HepG2 (cell line): ENCODE data around the gene NRG3. TPM values are rescaled to one million over a fixed set of nuclear protein-coding genes. Genes with fewer than 3 reads are reported as not detected.

Experiments
- ATAC-seq: fragments of 200-7000 bp; cut with Tn5 transposase; 3 replicates; pipeline ENCODE4 v1.9.1; 2020; ENCODE audit warnings: mild to moderate bottlenecking, moderate library complexity
- BruUV-seq: library from RNA; stranded (reverse); fragments of 400-500 nt; replicated peaks from 2 replicates; lab custom pipeline; 2021; lab: Mats Ljungman, UMichigan
- CTCF ChIA-PET: fragments of 300-600 bp; formaldehyde crosslinking; extraction: SDS; loops from one replicate; lab custom pipeline; 2021; ENCODE audit warnings: low total read pairs, inconsistent platforms, low intra/inter-chr PET ratio; lab: Yijun Ruan, JAX
- POLR2A ChIA-PET: fragments of 350-600 bp; sonication (Branson Sonifier 250); formaldehyde crosslinking; loops from one replicate; lab custom pipeline; 2020; ENCODE audit warnings: antibody characterized with exemption, inconsistent platforms; lab: Yijun Ruan, JAX
- DNase-seq: peaks from one replicate; pipeline ENCODE4 v3.0.0-alpha.2; 2015; ENCODE audit warnings: low spot score
- FAIRE-seq: peaks from 3 replicates; lab custom pipeline; 2011; peaks lifted over from hg19 to GRCh38; lab: Jason Lieb, UNC
- H2AFZ ChIP-seq: one replicate; pipeline ENCODE4 v1.6.1; 2011; ENCODE audit warnings: low read length, inconsistent platforms
- H3K27ac ChIP-seq: fragments of 300-600 bp; 3 replicates; pipeline ENCODE4 v1.8.0; 2011; ENCODE audit warnings: mixed run types, mild to moderate bottlenecking, mixed read lengths, low read length, inconsistent platforms; ENCODE audit not compliant: insufficient read depth; ENCODE audit errors: extremely low read length
- H3K27me3 ChIP-seq, 2 experiments: fragments of 200-600 bp in 1 of 2; 2 replicates in 1 of 2; 3 replicates in 1 of 2; pipeline versions ENCODE4 v1.6.0 to v1.8.0; 2011; ENCODE audit warnings: low read length in 2 of 2, mild to moderate bottlenecking in 2 of 2, moderate library complexity in 2 of 2, inconsistent platforms in 1 of 2; ENCODE audit not compliant: insufficient read depth in 2 of 2, control insufficient read depth in 1 of 2
- H3K36me3 ChIP-seq, 2 experiments: fragments of 200-600 bp in 1 of 2; replicated peaks in 1 of 2; 2 replicates in 1 of 2; 3 replicates in 1 of 2; pipeline versions ENCODE4 v1.5.1 to v1.8.0; 2011; ENCODE audit warnings: low read length in 2 of 2, inconsistent platforms in 1 of 2; ENCODE audit not compliant: insufficient read depth in 2 of 2, control insufficient read depth in 1 of 2
- H3K4me1 ChIP-seq: 2 replicates; pipeline ENCODE4 v1.5.1; 2012; ENCODE audit warnings: low read length, inconsistent platforms; ENCODE audit not compliant: insufficient read depth
- H3K4me2 ChIP-seq: 2 replicates; pipeline ENCODE4 v1.6.0; 2011; ENCODE audit warnings: low read depth, low read length, inconsistent platforms
- H3K4me3 ChIP-seq, 3 experiments: fragments of 200-600 bp in 1 of 3; sonication (generic), shearing (Covaris generic) in 1 of 3; replicated peaks in 1 of 3; 2 replicates each; pipeline ENCODE4 v1.5.1; 2011 to 2016; ENCODE audit warnings: low read length in 3 of 3, inconsistent platforms in 2 of 3, low read depth in 2 of 3, mild to moderate bottlenecking in 2 of 3, control low read depth in 1 of 3, mixed read lengths in 1 of 3; ENCODE audit not compliant: insufficient read depth in 1 of 3
- H3K79me2 ChIP-seq: one replicate; pipeline ENCODE4 v1.6.1; 2011; ENCODE audit warnings: low read length, inconsistent platforms; ENCODE audit not compliant: insufficient read depth
- H3K9ac ChIP-seq: 2 replicates; pipeline ENCODE4 v1.6.0; 2011; ENCODE audit warnings: mild to moderate bottlenecking, low read depth, low read length, inconsistent platforms; ENCODE audit not compliant: insufficient read depth
- H3K9me3 ChIP-seq: 2 replicates; pipeline ENCODE4 v1.5.1; 2012; ENCODE audit warnings: mild to moderate bottlenecking, low read length
- H4K20me1 ChIP-seq: 2 replicates; pipeline ENCODE4 v1.6.0; 2011; ENCODE audit warnings: inconsistent platforms, mild to moderate bottlenecking, low read length, moderate library complexity; ENCODE audit not compliant: insufficient read depth
- KDM2A ChIP-seq: sonication (generic); formaldehyde crosslinking; IDR thresholded peaks from 2 replicates; pipeline ENCODE4 v1.4.0; 2020; ENCODE audit warnings: low read depth, missing genetic modification reagents, borderline replicate concordance
- MTF2 ChIP-seq: sonication (generic); formaldehyde crosslinking; IDR thresholded peaks from 2 replicates; pipeline ENCODE4 v1.5.0; 2020; ENCODE audit warnings: missing genetic modification reagents, borderline replicate concordance
- REST ChIP-seq, 2 experiments: IDR thresholded peaks; 2 replicates each; pipeline ENCODE4 v1.6.1; 2011 to 2012; ENCODE audit warnings: low read length in 2 of 2, borderline replicate concordance in 1 of 2, low read depth in 1 of 2, mild to moderate bottlenecking in 1 of 2, moderate library complexity in 1 of 2
- ZBTB40 ChIP-seq, 2 experiments: fragments of 450-650 bp in 1 of 2; sonication (generic) in 1 of 2; formaldehyde crosslinking in 1 of 2; IDR thresholded peaks; 2 replicates each; pipeline versions ENCODE4 v1.6.1 to v1.8.0; 2016 to 2022; ENCODE audit warnings: antibody characterized with exemption in 1 of 2, mild to moderate bottlenecking in 1 of 2, missing genetic modification reagents in 1 of 2
- ZNF335 ChIP-seq: sonication (generic); formaldehyde crosslinking; IDR thresholded peaks from 2 replicates; pipeline ENCODE4 v1.4.0; 2020; ENCODE audit warnings: missing genetic modification reagents
- WGBS: methylation state at CpG from one replicate; pipeline ENCODE4 v1.1.6; 2017; ENCODE audit warnings: low lambda C conversion rate; 5-methylcytosine and 5-hydroxymethylcytosine counted together
- in situ Hi-C: cut with HindIII; loops from 2 replicates; pipeline ENCODE4 v1.10.0; 2017; ENCODE audit warnings: low pct_unique_long_range_greater_than_20kb; ENCODE audit not compliant: extremely low pct_ligation_motif_present
- intact Hi-C: fragments of 100-400 bp; cut with micrococcal nuclease; formaldehyde crosslinking; loops from one replicate; pipeline ENCODE4 v1.10.0; 2022; ENCODE audit not compliant: unreplicated experiment
- polyA plus RNA-seq, 8 experiments: library from polyadenylated mRNA; depleted of rRNA in 3 of 8; stranded (reverse) in 7 of 8; unstranded in 1 of 8; fragments of >200 nt; fragmentation: Illumina TruSeq in 4 of 8; extraction: Trizol in 4 of 8; gene quantifications; 2 replicates each; pipeline versions ENCODE4 v1.2.1 to v1.2.3, GENCODE V29; 2011 to 2016; ENCODE audit warnings: low read depth in 4 of 8, missing spikeins in 1 of 8, mixed read lengths in 1 of 8; ENCODE audit not compliant: insufficient read depth in 1 of 8
- total RNA-seq, 5 experiments: library from RNA; depleted of rRNA; stranded (reverse); fragments of >200 nt; fragmentation: Illumina TruSeq; extraction: Trizol; gene quantifications; 2 replicates each; pipeline ENCODE4 v1.2.3, GENCODE V29; 2016; ENCODE audit warnings: low read depth in 1 of 5
- TF ChIP-seq, protein P1 (sequence below): sonication (generic); formaldehyde crosslinking; conservative IDR thresholded peaks from 2 replicates; pipeline ENCODE4 v1.4.0; 2020; ENCODE audit warnings: missing genetic modification reagents

NRG3 gene
- total and polyA plus RNA-seq, 2 of the 13 experiments (the other 11 are each of a cell fraction or from before 2014, with no cell fraction given): not detected

DNA sequence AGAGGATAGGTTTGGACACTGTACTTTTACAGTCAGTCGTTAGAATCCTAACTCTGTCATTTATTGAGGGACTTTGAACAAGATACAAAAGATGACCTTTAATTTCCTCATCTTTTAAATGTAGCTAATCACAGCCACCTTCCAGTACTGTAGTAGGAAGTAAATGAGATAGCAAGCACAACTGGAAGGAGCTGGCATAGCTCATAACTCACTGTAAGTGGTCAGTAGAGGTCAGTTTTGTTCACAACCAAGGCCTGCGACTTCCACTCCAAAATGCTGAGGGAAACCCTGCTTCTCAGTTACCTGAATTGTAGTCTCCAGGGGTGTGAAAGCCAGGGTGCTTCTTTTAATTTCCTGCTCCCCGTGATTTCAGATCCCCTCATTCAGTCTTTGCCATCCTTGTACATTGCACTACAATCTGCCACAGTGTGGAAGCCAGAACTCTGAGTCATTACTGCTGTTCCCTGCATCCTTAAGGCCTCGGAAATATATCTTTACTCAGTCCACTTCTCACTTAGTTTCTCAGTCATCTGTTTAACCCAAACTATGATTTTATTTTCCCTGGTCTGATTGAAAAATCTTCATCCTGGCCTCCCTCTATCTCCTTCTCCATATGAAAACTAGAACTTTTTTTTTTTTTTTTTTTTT lies 361.2 kb downstream of the NRG3 start:
- intact Hi-C loops (no loop called here), in situ Hi-C loops (no loop called here)
- WGBS: 26% methylated on average over 4 of the region's 4 CpGs
- no peak overlapping the region for H2AFZ ChIP-seq
- no peaks in the 10 kb centered on the region for H3K27me3 ChIP-seq
- H3K79me2 ChIP-seq: no peaks in the 10 kb centered on the region
- no peak overlapping the region for H3K9ac ChIP-seq
- BruUV-seq: no TSS peak
- no peak for ATAC-seq
- H3K4me2 ChIP-seq: no peak overlapping the region
- H3K27ac ChIP-seq: no peak overlapping the region
- CTCF ChIA-PET: no interaction called here
- POLR2A ChIA-PET: no interaction called here
- no peaks in the 10 kb centered on the region for H4K20me1 ChIP-seq
- no peaks in the 10 kb centered on the region for H3K4me1 ChIP-seq
- DNase-seq: no peak
- H3K9me3 ChIP-seq: peaks cover 79% of the 10 kb centered on the region
- no peak for FAIRE-seq
- no peak overlapping the region for H3K4me3 ChIP-seq
- no peaks in the 10 kb centered on the region for H3K36me3 ChIP-seq
- TF ChIP-seq KDM2A: no peak
- TF ChIP-seq ZNF335 (CRISPR knock-in tag): no peak
- TF ChIP-seq MTF2 (CRISPR knock-in tag): no peak
- TF ChIP-seq, protein P1, sequence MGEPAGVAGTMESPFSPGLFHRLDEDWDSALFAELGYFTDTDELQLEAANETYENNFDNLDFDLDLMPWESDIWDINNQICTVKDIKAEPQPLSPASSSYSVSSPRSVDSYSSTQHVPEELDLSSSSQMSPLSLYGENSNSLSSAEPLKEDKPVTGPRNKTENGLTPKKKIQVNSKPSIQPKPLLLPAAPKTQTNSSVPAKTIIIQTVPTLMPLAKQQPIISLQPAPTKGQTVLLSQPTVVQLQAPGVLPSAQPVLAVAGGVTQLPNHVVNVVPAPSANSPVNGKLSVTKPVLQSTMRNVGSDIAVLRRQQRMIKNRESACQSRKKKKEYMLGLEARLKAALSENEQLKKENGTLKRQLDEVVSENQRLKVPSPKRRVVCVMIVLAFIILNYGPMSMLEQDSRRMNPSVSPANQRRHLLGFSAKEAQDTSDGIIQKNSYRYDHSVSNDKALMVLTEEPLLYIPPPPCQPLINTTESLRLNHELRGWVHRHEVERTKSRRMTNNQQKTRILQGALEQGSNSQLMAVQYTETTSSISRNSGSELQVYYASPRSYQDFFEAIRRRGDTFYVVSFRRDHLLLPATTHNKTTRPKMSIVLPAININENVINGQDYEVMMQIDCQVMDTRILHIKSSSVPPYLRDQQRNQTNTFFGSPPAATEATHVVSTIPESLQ: no peak
- TF ChIP-seq ZBTB40 (IDR thresholded peaks at IDR 0.05): no peak
- no peak for TF ChIP-seq ZBTB40 (CRISPR knock-in tag; IDR thresholded peaks at IDR 0.05)
- no peak for TF ChIP-seq REST (IDR thresholded peaks at IDR 0.05; ENCODE audit: borderline replicate concordance in 1 of 2, low read depth in 1 of 2, low read length in 2 of 2)
